ENCODE data around the gene C17orf107. TPM values are rescaled to one million over a fixed set of nuclear protein-coding genes. Genes with fewer than 3 reads are reported as not detected.
"Not testable (repeated sequence)": the region's sequence is repeated elsewhere in the genome, so short reads cannot be mapped to it uniquely, and the experiment has no call there.

Gene C17orf107
- total RNA-seq, 2 experiments from 2014 or later = 3.0 to 3.6 TPM

- H3K4me1 Mint-ChIP-seq (ENCODE audit: low read depth) = peaks cover 3% of the 10 kb centered on the region
- no peaks in the 10 kb centered on the region for H3K27me3 Mint-ChIP-seq
- CTCF ChIA-PET = no interaction called here
- DNase-seq (no peak), ATAC-seq (no peak)
- H3K4me3 Mint-ChIP-seq = no peak overlapping the region
- no peaks in the 10 kb centered on the region for H3K9me3 Mint-ChIP-seq
- POLR2A ChIA-PET = no interaction called here
- H3K36me3 Mint-ChIP-seq (ENCODE audit: low read depth) = peaks cover 6% of the 10 kb centered on the region
- intact Hi-C loops (cut with micrococcal nuclease) = no loop called here
- TF ChIP-seq, protein P1, sequence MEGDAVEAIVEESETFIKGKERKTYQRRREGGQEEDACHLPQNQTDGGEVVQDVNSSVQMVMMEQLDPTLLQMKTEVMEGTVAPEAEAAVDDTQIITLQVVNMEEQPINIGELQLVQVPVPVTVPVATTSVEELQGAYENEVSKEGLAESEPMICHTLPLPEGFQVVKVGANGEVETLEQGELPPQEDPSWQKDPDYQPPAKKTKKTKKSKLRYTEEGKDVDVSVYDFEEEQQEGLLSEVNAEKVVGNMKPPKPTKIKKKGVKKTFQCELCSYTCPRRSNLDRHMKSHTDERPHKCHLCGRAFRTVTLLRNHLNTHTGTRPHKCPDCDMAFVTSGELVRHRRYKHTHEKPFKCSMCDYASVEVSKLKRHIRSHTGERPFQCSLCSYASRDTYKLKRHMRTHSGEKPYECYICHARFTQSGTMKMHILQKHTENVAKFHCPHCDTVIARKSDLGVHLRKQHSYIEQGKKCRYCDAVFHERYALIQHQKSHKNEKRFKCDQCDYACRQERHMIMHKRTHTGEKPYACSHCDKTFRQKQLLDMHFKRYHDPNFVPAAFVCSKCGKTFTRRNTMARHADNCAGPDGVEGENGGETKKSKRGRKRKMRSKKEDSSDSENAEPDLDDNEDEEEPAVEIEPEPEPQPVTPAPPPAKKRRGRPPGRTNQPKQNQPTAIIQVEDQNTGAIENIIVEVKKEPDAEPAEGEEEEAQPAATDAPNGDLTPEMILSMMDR (IDR thresholded peaks at IDR 0.05) = no peak
- no peak overlapping the region for H3K27ac Mint-ChIP-seq
These were observed 36.6 kb upstream of the C17orf107 start for GRCh38 chr17:4862720-4863119.

- DNase-seq (no peak), ATAC-seq (no peak)
- intact Hi-C loops (cut with micrococcal nuclease) = no loop called here
- peaks cover 6% of the 10 kb centered on the region for H3K36me3 Mint-ChIP-seq (ENCODE audit: low read depth)
- H3K4me1 Mint-ChIP-seq (ENCODE audit: low read depth) = peaks cover 3% of the 10 kb centered on the region
- no peaks in the 10 kb centered on the region for H3K9me3 Mint-ChIP-seq
- no peaks in the 10 kb centered on the region for H3K27me3 Mint-ChIP-seq
- no peak overlapping the region for H3K27ac Mint-ChIP-seq
- CTCF ChIA-PET = interaction anchor here (0.7 to 0.9 kb wide), 2 partner anchors 19 to 296 kb away, joined by 3 read pairs; no protein-coding TSS in a partner anchor
- no peak overlapping the region for H3K4me3 Mint-ChIP-seq
- TF ChIP-seq, protein P1 (IDR thresholded peaks at IDR 0.05) = no peak
- POLR2A ChIA-PET = no interaction called here
These were observed 36.0 kb upstream of the C17orf107 start for GRCh38 chr17:4863321-4863720.

DNA sequence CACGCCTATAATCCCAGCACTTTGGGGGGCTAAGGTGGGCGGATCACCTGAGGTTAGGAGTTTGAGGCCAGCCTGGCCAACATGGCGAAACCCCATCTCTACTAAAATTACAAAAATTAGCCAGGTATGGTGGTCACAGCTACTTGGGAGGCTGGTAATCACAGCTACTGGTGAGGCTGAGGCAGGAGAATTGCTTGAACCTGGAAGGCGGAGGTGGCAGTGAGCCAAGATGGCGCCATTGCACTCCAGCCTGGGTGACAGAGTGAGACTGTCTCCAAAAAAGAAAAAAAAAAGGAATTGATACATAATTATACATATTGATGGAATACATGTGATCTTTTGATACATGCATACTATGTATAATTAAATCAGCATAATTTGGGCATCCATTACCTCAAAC, 31.8 kb upstream of the C17orf107 start:
- H3K27ac Mint-ChIP-seq; intact Hi-C loops (cut with micrococcal nuclease); DNase-seq; H3K9me3 Mint-ChIP-seq; CTCF ChIA-PET; H3K4me3 Mint-ChIP-seq; ATAC-seq; H3K36me3 Mint-ChIP-seq (ENCODE audit: low read depth); H3K27me3 Mint-ChIP-seq; H3K4me1 Mint-ChIP-seq (ENCODE audit: low read depth): not testable (repeated sequence)
- POLR2A ChIA-PET = interaction anchor here (0.7 to 1.2 kb wide), 2 partner anchors 13 to 245 kb away, joined by 3 read pairs; no protein-coding TSS in a partner anchor

DNA sequence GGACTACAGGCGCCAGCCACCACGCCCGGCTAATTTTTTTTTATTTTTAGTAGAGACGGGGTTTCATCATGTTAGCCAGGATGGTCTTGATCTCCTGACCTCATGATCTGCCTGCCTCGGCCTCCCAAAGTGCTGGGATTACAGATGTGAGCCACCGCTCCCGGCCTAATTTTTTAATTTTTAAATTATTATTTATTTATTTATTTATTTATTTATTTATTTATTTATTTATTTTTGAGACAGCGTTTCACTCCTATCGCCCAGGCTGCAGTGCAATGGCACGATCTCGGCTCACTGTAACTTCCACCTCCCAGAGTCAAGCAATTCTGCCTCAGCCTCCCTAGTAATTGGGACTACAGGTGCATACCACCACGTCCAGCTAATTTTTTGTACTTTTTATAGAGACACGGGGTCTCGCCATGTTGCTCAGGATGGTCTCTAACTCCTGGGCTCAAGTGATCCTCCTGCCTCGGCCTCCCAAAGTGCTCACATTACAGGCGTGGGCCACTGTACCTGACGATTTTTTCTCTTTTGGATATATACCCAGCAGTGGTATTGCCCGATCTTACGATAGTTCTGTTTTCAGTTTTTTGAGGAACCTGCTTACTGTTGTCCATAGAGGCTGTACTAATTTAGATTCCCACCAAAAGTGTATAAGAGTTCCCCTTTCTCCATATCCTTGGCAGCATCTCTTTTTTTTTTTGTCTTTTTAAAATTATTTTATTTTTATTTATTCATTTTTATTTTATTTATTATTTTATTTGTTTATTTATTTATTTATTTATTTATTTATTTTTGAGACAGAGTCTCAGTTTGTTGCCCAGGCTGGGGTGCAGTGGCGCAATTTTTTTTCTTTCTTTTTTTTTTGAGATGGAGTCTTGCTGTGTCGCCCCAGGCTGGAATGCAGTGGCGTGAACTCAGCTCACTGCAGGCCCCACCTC, 30.0 kb upstream of the C17orf107 start:
- H3K9me3 Mint-ChIP-seq; H3K4me3 Mint-ChIP-seq; H3K27ac Mint-ChIP-seq; H3K36me3 Mint-ChIP-seq (ENCODE audit: low read depth); DNase-seq; H3K27me3 Mint-ChIP-seq; intact Hi-C loops (cut with micrococcal nuclease); ATAC-seq; H3K4me1 Mint-ChIP-seq (ENCODE audit: low read depth): not testable (repeated sequence)
- POLR2A ChIA-PET = interaction anchor here (1.1 kb wide), 1 partner anchor 15 kb away, joined by 3 read pairs; no protein-coding TSS in a partner anchor
- CTCF ChIA-PET = interaction anchor here (0.9 to 1.6 kb wide), 3 partner anchors 8 to 40 kb away, joined by 3 to 5 read pairs (median 3); no protein-coding TSS in a partner anchor

GRCh38 chr17:4870855-4871254, 28.5 kb upstream of the C17orf107 start:
- intact Hi-C loops (cut with micrococcal nuclease) = no loop called here
- ATAC-seq = no peak
- Mint-ChIP-seq H3K9me3 (no peaks in the 10 kb centered on the region), H3K4me1 (ENCODE audit: low read depth) (no peaks in the 10 kb centered on the region), H3K4me3 (no peak overlapping the region), H3K27ac (no peak overlapping the region), H3K36me3 (ENCODE audit: low read depth) (peaks cover 2% of the 10 kb centered on the region), H3K27me3 (no peaks in the 10 kb centered on the region)
- CTCF ChIA-PET = interaction anchor here (1.0 to 1.6 kb wide), 2 partner anchors 8 to 38 kb away, joined by 3 to 5 read pairs; no protein-coding TSS in a partner anchor
- DNase-seq = no peak
- TF ChIP-seq, protein P1 (IDR thresholded peaks at IDR 0.05) = no peak
- POLR2A ChIA-PET = interaction anchor here (1.1 kb wide), 1 partner anchor 13 kb away, joined by 3 read pairs; no protein-coding TSS in a partner anchor

GRCh38 chr17:4872786-4873185, 26.6 kb upstream of the C17orf107 start:
- ATAC-seq (no peak), DNase-seq (no peak)
- Mint-ChIP-seq H3K4me3 (no peak overlapping the region), H3K9me3 (no peaks in the 10 kb centered on the region), H3K36me3 (ENCODE audit: low read depth) (peaks cover 2% of the 10 kb centered on the region), H3K27me3 (no peaks in the 10 kb centered on the region), H3K4me1 (ENCODE audit: low read depth) (no peaks in the 10 kb centered on the region), H3K27ac (no peak overlapping the region)
- POLR2A ChIA-PET = interaction anchor here (1.2 kb wide), 1 partner anchor 169 kb away, joined by 4 read pairs; the partner anchor contains the start of gene PELP1
- CTCF ChIA-PET = interaction anchor here (1.0 kb wide), 1 partner anchor 18 kb away, joined by 3 read pairs; no protein-coding TSS in a partner anchor
- TF ChIP-seq, protein P1 (IDR thresholded peaks at IDR 0.05) = no peak
- intact Hi-C loops (cut with micrococcal nuclease) = no loop called here
